ENCODE data around the gene SNX32.

The SNX32 gene

DNA sequence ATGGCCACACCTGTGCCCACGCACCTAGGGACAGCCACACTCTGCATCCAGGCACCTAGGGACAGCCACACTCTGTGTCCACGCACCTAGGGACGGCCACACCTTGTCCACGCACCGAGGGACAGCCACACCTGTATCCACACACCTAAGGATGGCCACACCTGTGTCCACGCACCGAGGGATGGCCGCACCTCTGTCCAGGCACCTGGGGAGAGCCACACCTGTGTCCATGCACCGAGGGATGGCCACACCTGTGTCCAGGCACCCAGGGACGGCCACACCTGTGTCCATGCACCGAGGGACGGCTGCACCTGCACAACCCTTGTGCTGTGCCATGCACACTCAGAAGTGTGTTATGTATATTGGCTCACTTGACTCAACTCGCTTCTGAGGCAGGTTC, 36.1 kb upstream of the SNX32 start:
- DNase-seq: no peak

DNA sequence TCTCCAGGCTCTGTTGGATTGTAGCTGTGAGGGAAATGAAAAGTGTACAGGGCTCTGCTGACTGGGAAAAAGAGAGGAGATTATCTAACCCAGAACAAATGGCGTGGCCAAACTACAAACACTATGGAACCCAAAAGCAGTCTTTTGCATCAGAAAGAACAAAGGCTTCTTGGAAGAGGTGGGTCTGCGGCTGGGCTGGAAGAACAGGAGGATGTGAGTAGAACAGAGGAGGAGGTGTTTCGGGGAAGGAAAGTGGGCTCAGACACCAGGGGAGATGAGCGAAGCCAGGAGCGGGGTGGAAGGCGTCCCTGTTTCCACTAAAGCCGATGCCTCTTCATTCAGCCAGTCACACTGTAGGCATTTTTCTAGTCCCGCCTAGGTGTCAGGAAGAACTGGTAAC, 34.9 kb upstream of the SNX32 start:
- no peak for DNase-seq

DNA sequence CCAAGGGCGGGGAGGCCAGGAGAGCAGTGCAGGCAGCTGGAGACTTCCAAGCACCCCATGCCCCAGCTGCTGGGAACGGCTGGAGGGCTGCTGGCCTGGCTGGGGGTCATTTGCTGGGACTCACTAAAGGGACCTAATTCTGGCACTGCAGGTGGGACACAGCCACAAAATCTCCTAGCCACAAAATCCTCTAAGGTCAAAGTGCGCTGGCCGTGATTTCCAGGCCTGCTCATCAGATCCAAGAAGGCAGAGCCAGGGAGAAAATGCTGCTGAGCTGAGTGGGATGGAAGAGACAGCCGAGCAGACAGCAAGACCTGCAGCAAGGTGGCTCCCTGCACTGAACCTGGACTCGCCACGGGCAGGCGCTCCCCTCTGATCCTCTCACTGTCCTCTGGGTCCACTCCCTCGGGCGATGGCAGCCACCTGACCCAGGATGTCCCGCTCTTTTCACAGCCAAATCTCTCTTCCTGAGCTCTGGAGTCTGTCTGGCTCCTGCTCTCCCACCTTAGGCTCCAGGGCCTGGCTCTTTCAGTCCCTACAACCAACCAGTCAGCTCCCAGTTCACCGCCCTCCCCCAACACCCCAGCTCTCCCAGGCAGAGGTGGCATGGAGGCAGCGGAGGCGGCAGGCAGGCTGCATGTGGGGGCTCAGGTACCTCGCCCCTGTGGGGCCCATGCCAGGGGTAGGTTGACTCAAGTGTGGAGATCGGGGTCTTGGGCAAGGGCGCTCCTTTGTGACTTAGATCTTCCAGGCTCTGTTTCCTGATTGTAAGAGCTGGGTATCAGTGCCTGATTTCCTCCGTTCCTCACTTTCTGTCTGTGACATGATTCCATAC, 32.4 kb upstream of the SNX32 start:
- no peak for DNase-seq

DNA sequence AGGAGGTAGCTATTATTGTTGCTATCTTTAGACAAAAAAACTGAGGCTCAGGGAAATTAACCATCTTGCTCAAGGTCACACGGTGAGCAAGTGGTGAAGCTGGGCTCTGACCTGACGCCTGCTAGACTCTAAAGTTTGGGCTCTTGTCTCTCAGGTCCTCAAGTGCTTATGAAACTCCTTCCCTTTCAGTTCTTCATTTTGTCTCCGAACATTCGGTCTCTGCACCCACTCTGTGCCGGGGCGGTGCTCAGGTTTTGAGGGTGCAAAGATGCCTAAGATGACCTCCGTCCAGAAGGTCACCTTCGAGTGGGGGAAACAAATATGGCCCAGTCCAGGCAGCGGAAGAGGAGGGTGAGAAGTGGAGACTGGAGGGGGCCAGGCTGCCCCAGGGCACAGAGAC, 30.9 kb upstream of the SNX32 start:
- no peak for DNase-seq

DNA sequence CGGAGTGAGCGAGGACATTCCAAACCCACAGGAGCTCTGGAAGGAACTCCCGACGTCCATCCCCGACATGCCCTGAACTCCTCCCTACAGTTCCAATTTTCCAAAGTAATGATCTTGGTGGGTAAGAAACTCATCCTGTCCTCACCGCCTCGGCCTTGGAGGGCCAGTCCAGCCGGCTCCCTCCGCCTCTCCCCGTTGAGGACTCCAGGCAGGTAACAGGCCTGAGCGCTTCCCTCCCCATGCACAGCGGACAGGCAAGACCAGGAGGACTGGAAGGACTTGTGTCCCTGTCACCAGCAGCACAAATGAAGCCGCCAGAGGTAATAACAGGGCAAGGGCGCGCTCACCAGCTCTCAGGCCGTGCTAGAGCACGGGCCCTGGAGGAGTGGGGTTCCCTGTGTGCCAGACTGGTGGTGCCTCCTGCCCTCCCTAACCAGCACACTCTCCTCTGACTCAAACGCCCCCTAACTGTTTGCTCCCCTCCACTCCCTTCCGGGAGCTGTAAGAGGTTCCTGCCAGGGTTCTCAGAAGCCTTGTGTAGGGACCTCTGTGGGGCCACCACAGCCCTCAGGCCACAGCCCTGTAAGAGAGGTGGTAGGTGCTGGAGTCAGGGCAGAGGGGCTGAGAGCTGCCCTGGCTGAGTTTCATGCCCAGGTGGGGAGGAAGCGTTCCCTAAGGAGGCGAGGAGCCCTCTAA, 29.8 kb upstream of the SNX32 start:
- no peak for DNase-seq

DNA sequence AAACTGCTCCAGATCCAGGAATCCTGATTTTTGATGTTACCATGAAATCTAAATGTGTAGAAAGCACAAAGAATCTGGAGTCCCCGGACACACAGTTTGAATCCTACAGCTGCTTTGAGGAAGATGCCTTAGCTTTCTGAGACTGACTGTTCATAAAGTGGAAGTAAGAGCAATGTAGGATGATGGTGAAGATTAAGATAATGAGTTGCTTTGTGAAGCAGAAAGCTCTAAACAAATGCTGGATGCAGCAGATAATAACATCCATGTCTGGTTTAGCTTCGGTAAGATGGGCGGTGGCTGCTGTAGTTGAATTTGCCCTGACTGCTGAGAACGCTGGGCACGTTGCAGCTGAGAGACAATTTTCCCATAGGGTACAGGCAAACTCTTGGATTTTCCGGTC, 26.8 kb upstream of the SNX32 start:
- DNase-seq: no peak

DNA sequence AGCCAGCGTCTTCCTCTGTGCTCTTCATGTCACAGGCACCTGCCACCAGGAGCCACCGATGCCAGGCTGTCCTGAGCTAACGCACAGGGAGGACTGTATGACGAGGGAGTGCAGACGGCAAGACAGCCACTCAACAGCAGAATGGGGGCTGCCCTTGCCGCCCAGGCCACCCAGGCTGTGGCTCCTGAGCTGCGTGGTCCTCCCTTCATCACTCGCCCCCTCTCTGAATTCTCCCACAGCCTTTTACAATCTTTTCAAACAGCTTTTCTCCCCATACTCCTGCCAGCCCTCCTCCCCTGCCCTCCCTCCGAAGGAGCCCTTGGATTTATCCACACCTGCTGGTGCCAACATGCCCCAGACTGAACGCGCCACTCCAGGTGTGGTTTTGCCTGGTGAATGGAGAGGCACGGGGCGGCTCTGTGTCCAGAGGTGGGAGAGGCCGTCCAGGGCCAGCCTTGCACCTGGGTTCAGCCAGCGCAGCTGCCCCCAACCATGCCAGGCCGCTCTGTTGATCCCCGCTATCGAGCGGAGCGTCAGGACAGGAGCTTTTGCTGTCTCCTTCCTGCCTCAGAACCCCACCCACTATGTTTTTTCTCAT, 24.9 kb upstream of the SNX32 start:
- DNase-seq: no peak

DNA sequence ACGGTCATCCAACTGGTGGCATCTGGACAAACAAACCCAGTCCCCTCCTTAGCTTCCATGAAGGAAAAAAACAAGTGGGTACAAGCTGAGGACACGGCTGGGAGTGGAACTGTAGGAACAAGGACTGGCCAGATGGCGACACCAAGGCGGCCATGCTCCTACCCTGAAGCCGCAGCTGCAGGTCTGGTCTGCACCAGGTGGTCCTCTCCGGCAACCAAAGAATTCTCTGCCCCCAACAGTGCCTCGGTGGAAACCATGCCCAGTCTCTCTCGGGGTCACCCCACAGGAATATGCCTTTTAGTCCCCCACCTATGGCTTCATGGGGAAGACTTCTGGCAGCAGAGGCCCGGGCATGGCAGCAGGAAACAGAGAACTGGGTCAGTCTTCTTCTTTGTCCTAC, 24.3 kb upstream of the SNX32 start:
- DNase-seq: no peak

DNA sequence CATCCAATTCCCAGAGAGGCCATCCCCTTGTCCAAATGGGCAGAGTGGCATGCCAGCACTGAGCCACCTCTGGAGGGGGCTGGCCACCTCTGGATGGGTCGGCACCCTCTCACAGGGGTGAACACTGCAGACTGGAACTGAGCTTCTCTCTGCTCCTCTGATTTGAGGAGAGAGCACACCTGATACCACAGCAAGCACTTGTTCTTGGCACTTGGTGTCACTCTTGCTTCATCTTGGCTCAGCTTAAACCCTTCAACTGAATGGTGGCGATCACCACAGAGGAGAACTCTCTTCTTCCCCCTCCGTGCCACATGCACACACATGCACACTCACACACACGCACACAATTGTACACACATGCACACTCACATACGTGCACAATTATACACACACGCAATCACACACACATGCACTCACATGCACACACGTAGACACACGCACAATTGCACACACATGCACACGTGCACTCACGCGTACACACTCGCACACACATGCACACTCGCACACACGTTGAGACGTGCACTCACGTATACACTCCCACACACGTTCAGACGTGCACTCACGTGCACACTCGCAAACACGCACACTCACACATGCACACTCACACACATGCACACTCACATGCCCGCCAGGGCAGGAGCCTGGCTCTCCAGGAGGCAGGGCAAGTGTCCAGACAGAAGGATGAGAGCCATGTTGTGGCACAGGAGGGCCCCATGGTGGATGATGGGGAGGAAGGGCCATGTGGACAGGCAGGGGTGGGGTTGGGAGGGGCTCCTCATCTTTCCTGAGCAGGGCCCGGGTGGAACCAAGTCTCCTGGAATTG, 23.5 kb upstream of the SNX32 start:
- no peak for DNase-seq

DNA sequence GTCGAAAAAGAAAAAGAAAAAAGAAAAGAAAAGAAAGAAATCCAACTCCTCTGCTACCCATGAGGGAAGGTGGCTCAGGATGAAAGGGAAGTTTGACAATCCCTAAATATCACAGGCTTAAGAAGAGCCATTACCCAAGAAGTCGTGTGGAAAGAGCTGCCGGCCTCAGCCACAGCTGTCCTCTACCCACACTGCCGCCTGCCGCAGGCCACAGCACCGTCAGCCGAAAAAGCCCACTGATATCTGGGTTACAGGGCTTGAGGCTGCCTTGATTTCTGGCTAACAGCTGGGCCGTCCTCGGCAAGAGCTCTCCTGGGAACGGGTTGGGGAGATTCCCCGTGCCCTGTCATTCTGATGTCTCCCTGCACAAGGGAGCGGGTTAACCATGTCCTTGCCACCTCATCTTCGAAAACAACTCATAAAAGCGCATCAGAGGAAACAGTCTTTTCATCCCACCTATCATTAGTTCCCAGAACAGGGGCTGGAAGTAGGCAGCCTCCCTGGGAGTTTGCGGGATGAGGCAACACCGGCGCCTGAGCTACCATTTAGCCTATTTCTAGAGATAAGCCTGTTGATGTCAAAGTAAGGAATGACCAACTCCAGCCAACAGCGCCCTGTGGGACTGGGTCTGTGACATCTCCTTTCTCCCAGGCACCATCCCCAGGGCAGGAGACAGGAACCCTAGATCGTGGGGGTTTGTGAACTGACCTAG, 21.8 kb upstream of the SNX32 start:
- DNase-seq: no peak

DNA sequence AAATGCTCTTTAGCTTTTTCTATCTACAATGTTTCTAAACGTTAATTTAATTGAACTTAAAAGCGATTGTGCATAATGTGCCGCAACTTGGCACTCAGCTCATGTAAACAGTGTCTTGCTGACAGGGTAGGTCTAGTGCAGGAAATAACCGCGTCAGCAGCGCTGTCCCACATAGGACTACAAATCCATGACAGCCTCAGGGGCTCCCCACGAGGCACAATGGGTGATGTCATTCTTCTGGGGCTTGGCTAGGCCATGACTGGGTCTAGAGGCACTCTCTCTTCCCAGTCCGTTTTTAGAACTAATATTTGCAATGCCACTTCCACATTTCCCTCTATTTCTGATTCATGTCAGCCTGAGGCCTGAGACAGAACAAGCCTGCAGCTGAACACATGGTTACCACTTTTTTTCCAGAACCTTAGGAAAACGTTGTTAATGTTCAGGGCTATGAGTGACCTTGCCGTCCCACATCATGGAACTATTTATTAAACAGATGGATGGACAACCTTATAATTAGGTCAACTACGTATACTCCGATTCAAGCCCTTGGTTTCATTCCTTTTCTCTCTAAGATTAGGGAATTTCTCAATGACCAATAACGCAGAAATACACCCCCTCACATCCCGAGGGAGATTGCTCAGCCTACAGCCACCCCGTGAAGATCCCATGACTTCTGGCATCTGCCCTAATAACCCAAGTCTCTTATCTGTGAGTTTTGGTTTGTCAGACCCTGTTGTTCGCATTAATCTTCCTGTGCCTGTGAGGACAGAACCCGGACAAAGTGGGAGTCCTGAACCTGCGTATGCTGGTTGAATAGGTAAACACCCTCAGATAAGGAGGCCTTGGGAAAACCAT, 19.4 kb upstream of the SNX32 start:
- DNase-seq: no peak

DNA sequence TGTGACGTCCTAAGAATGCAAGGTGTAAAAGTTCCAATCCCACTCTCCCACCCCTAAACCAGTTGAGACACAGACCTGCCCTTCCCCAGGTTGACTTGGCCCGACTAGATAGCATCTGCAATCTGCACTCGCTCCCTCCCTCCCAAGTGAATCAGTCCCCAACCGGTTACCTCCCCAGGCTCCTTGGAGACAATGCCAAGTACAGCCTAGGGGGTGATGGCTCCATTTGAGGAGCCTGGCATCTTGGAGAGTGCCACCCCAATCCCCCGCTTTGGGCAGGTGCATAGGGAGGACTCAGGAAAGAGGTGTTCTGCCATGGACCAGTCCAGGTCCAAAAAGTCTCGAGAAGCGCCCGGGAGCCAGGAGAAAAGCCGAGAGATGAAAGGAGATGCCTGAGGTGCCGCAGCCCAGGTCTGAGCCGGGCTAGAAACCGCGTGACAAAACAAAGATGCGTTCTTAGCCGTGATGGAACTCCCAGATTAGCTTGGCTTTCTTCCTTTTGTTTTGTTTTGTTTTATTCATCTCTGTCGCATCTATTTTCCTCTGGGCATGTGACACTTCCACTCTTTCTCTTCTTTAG, 18.7 kb upstream of the SNX32 start:
- DNase-seq: no peak

DNA sequence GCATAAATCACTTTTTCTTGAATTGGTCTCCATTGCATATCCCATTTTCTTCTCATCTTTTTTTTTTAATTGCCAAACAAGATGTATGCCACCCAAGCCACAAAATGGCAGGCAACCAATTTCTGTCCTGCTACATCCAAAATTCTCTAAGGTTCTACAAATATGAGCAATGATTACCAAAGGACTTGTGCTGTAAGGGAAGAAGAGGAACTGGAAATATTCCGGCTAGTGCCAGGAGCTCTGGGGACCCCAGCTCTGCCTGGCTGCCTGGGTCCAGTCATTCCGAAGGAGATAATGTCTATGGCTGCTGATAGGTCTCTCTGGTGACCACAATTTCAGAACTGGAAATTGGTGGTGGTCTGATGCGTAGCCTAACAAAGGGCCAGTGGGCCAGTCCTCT, 17.1 kb upstream of the SNX32 start:
- no peak for DNase-seq

DNA sequence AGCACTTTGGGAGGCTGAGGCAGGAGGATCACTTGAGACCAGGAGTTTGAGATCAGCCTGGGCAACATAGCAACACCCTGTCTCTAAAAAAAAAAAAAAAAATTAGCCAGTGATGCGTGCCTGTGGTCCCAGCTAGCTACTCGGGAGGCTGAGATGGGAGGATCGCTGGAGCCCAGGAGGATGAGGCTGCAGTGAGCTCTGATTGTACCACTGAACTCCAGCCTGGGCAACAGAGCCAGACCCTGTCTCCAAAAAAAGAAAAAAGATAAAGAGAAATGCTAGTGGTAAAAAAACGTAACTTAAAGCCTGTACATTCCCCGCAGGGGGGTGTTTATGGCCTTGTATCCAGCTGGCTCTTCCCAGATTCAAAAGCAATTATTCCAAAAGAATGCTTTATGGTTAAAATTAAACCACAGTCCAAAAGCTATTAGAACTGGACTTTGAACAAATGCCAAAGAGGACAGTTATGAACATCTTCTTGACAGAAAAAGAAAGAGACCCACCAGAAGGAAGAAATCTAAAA, 16.4 kb upstream of the SNX32 start:
- DNase-seq: peak in 1 of 6 experiments; percentile 21

DNA sequence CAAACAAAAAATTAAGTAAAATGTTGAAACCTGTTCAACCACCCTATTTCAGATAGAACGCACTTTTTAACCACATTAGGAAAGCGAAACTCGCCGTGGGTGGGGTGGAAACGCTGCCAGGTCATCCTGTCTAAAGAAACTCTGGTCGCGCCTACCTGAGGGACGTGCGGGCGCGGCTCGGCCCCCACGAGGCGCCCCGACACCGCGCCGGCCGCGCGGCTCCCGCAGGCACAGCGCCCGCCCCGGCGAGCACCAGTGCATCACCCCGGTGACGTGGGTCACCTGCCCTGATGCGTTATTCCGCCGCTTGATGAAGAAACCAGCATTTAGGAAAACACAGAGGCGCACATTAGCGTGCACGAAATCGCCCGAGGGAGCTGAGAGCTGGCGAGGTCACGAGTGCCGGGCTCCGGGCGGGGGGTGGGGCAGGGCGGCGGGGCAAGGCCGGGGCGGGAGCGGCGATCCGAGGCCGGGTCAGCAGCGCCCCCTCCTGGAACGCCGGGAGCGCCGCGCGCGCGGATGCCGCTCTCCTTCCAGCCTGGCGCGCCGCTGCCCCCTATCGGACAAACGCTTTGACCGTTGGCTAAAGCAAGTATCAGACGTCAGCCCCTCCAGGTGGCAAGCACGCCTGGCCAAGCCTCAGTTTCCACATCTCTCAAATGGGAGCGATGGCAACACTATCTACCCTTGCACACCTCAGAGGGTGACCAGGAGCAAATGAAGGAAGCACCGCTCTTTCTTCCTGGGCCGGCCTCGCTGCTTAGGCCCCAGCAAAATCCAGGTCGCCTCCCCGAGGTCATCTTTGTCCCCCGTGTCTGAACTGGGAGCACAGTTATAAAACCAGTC, 15.7 kb upstream of the SNX32 start:
- DNase-seq: peak; percentile 73 to 93 (median 90)

DNA sequence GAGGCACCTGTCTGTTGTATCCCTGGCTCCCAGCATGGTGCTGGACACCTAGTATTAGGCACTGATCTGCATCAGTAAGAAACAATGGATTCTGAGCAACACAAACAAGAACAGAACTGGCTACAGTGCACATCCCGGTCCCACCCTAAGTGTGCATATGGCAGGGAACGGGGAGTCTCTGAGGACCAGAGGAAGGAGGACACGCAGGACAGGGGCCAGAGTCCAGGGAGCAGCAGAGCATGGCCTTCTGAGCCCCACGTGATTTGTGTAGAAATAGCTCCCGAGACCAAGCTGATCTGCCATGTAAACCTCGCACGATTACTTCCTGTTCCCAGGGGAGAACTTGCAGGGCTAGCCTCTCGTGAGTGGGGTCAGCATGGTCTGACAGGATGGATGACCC, 12.7 kb upstream of the SNX32 start:
- DNase-seq: no peak

DNA sequence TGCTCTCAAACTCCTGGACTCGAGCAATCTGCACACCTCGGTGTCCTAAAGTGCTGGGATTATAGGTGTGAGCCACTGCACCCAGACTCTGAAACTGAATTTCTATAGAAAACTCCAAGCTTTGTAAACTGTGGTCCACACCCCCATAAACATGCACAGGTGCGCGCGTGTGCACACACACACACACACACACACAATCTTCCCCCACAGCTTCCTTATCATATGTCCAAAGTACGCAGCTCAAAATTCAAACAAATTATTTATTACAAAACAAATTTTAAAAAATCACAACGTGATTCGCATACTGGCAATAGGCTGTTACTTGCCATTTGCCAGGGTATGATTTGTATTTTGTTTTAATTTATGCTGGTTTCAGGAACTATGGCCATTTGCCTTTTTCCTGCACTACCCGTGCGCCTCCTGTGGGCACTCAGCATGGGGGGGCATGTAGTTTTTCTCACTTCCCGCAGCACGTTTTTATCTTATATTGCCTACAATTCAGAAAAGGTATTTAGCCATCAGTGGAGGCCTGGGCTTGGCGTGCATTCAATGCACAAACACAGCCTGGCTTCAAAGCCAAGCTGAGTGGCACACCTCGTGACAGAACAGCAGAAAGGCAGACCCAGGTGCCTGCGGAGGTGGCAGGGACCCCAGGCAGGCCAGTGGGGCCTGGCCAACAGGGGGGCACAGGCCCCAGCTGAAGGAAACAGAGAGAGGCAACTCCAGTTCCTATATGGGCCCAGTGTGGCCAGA, 10.8 kb upstream of the SNX32 start:
- DNase-seq: no peak

DNA sequence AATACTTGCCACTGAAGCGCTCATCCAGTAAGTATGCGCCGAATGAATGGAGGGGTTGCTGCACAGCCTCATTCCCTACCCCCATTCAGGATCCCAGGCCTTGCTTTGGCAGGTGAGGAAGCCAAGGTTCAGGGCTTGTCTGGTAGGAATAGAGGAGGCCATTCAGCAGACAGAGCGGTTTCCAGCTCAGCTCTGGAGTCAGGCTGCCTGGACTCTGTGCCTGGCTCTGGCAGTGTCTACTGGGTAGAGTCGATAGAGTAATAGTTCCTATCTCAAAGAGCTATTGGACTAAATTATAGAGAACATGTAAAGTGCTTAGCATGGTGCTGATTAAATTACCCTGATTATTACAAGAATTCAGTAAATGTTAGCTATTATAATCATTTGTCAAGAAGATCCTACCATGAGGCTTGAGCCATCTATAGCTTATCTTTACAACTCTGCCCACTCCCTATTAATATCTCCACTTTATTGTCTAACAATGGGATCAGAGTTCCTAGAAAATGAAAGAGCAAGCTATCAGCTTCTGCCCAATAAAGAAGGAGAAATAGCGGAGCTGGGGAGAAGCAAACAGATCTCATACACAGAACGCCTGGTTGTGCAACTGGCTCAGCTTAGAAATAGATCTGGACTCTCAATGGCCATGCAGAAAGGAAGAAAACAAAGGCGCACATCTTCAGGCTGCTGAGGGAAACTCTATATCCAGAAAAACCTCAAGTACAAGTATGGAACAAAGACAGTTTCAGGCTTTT, 6.6 kb upstream of the SNX32 start:
- no peak for DNase-seq
